NCI-H187 treated with DMSO at 0.1 percent for 48 hours (cell line): Measurements from ENCODE around the gene FASTK.

Source experiments
- DNase-seq: peaks from one replicate; lab custom pipeline; 2025; lab: John Stamatoyannopoulos, UW

FASTK gene

DNA sequence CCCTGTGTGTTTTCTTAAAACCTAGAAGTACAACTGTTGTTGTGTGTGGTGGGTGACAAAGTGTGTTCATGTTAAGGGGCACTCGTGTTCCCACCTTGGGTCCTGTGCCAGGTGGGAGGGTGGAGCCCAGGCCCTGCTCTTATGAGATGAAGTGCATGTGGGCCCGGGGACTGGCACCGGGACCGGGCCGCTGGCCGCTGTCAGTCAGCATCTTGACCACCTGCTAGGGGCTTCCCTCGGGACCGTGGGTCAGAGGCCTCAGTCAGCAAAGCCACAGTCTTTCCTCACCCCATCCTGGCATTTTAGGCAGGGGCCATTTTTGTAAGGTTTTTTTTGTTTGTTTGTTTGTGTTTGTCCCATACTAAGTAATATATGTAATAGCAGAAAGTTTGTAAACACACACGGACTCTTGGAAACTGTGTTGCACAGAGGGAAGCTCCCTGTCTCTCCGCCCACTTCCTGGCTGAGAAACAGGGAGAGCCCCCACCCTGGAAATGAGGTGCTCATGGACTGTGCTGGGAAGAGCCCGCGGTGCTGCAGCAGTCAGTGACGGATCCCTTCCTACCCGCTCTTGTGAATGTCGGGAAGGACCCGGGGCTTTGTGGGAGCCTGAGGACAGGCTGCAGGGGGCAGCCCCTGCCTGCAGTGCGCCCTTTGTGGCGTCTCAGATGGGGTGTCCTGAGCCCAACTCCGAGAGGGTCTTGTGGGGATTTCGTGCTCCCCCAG lies 19.0 kb upstream of the FASTK start:
- DNase-seq, result no peak

DNA sequence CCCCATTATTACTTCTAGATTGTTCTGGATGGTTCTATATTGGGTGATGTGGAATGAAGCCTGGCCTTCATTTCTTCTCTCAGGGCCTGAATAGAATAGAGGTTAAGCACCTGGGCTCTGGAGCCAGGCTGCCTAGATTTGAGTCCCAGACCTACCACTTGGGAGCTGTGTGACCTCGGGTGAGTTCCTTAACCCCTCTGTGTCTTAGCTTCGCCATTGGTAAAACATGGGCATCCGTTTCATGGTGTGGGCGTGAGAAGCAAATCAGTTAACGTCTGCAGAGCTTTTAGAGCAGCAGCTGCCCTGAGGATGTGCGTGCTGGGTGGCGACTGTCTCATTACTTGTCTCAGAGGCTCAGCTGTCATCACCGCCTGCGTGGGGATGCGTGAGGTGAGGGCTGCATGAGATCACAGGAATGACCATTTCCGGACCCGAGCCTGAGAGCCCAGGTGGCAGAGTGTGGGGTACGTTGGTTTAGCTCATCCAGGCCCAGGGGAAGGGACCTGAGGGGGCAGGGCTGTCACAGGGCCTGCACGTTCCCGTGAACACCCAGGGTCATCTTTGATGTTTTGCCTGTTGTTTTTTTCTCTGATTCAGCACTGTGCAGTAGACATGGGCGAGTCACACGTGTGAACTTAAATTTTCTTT lies 15.3 kb upstream of the FASTK start:
- DNase-seq, result no peak

DNA sequence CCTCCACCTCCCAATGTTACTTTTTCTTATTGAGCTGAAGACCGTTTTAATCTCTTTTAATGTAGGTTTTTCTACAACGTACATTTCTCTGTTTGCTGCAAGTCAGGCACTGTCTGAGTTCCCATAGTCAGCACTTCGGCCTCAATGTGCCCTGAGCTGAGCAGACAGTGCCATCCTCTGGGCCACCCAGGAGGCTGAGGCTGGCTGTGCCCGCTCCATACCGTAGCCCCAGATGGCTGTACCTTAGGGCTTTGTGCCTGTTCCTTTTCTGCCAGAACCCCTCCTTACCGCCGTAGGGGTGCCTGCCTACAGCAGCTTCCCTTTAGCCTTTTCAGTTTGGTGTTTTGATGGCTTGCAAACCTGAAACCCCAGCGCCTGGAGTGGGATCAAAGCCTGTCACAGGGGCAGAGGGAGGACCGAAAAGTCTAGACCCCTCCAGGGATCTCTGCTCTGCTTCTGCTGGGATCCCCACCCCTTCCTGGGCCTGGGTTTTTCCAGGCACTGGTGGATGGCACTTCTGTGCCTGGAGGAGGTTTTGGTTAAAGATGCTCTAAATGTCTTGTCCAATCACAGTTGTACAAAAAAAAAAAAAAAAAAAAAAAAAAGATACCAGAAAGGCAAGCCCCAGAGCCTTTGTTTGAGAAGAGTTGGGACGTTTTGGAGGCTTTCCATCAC lies 14.7 kb upstream of the FASTK start:
- DNase-seq, result no peak

DNA sequence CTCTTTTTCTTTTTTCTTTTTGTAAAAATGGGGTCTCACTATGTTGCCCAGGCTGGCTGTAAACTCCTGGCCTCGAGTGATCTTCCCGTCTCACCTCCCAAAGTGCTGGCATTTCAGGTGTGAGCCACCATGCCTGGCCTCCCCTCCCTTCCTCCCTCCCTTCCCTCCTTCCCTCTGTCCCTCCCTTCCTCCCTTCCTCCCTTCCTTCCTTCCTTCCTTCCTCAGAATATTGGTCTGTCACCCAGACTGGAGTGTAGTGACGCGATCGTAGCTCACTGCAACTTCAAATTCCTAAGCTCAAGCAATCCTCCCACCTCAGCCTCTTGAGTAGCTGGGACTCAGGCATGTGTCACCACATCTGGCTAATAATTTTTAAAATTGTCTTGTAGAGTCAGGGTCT lies 14.1 kb upstream of the FASTK start:
- DNase-seq, result no peak

DNA sequence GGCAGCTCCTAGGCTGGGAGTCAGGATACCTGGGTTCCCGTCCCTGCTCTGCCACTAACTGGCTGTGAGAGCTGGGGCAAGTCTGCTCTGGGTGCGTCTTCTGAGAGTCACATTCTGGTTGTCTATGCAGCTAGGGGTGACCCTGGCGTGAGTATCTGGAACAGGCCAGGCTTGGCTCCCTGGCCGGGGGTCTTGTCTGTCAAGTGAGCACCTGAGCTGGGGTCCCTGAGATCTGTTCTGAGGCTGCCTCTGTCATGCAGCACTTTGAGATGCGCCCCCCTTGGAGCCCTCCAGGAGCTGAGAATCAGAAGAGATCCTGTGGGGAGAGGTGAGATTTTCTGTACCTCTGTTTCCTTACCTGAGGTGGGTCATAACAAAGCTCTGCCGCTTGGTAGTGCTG lies 13.1 kb upstream of the FASTK start:
- no peak for DNase-seq

DNA sequence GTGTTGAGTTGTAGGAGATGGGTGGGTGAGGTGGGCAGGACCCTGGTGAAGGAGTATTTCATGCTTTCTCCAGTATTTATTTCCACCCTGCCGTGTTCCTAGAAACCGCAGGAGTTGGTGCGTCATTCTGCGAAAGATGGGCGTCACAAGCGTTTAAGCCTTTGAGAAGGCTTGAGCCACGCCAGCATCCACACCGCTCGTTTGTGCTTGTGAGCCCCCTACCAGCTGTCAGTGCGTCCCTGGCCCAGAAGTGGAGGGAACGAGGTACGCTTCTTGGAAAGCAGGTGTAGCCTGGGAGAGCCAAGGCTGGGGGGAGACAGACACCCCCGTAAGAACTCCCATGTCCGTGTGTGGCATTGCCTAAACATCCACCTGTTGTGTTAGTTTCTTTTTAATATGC lies 11.4 kb upstream of the FASTK start:
- no peak for DNase-seq

DNA sequence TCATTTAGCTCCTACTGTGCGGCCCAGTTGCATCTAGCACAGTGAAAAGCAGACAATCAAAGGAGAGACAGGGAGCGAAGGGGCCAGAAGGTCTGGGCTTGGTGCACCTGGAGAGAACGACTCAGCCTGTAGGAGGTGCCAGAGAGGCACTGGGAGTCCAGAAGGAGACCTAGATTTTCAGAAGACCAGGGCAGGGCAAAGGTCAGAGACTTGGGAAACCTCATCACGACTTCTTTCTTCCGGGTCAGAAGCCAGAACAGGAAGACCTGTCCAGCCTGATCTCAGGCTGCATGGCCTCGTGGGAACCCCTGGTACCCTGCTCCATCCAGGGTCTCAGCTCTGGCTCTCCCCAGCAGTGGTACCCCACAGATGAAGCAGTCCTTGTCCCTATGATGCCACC lies 10.8 kb upstream of the FASTK start:
- no peak for DNase-seq

DNA sequence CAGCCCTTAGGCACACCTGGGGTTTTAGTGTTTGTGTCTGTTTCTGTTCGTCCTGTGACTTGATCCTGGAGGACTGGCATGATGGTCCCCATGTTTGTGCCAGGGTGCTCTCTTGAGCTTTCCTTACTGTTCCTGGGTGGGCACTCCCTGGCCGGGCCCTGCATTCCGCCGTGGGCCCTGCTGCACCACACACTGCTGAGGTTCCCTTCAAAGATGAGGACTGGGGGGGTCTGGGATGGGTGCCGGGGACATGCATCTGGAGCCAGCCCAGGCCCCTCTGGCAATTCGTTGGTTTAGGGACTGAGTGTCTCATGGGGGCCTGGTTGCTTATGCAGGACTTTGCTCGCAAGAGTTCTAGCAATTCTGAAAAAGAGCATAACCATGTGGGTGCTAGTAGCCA lies 10.4 kb upstream of the FASTK start:
- no peak for DNase-seq

DNA sequence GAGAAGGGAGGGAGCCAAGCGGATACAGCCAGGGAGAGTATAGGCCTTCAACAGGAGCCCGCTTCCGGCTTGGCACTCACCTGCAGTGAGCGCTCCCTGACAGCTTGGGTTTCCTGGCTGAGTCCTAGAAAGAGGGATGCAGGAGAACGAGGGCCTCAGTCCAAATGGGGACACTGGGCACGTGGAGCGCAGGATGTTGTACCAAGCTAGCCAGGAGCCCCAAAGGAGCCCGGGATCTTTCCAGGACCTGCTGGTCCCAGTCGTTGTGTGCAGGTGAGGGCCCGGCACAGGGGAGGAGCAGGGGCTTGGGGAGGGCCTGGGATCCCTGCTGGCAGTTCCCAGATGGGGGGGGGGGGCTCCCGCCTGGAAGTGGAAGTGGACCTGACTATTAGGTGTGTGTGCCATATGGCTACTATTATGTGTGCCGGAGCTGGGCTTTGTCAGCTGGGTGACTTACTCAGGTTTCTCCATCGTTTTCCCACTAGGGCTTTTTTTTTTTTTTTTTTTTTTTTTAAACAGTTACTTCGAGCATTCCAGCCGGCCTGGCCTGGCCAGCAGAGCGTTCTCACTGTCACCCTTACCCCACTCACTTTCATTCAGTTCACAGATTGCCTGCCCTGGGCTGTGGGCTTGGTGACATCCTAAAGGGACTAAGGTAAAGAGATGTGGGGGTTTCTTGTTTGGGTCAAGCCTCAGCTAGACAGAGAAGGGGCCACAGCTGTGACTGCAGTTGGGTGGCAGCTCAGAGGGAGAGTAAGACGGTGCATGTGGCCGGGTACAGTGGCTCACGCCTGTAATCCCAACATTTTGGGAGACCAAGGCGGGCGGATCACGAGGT lies 9.5 kb upstream of the FASTK start:
- no peak for DNase-seq

DNA sequence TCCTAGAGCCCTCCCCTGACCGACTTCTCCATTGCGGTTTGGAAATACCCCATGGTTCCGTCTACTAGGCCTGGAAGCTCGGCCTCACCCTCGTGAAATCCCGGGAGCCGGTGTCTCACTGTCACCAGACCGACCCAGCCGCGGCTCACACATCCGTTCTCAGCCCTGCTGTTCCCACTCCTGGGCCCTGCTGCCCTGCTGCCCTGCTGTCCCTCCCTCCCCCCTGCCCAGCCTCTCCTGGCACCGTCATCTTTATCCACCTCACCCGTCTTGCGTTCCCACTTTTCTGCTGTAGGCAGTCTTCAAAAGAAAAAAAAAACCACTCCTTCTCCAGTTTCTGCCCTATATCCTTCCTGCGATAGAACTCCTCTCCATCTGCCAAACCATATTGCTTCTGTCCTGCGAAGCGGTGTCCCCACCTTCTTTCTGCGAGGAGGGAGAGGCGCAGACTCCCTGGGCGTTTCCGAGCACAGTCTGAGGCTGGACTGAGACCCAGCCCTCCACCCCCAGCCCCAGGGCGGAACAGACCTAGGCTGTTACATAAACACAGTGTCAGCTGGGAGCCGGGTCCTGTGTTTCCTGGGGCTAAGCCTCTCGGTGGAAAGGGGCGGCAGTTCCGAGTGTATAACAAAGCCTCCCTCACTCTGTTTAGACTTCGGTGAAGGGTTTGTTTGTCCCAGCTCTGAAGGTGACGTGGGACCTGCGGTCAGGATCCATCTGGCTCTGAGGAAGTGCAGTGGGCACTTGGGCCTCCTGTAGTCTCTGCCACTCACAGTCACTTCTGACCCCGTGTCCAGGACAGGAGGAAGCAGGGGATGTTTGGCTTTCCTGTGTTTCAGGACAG lies 8.5 kb upstream of the FASTK start:
- DNase-seq, result no peak

DNA sequence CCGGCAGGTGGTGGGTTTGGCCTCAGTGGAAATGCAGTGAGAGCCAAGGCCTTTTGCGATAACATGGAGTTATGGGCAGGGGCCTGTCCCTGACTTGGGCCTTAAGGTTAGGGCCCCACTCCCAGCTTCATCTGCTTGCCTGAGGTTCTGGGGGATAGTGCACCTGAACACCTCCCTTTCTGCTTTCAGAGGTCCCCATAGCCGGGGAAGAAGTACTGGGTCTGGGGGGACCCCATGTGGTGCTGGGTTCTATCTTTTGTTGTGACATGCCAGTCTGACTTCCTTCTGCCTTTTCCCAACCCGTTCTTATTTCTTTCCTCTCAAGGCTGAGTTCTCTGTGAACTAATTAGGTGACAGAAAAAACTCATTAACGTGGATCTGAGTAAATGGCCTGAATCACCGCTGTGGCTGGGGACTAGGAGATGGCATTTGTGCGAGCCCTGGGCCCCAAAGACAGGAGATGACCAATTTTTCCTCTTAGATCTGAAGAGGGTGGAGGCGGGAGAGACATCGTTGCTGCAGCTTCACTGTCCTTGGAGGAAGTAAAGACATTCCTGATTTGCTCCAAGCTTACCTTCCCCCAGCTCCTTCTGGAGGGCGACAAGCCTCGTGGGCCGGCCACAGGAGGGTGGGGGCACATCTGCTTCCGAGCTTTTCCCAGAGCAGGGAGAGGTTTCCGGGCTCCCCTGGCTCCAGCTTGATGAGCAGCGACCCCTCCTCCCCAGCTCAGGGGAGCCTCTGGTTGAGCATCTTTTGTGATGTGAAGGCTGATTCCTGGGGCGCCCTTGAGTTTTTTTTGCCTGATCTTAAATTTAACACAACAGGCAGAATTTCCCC lies 7.6 kb upstream of the FASTK start:
- no peak for DNase-seq

DNA sequence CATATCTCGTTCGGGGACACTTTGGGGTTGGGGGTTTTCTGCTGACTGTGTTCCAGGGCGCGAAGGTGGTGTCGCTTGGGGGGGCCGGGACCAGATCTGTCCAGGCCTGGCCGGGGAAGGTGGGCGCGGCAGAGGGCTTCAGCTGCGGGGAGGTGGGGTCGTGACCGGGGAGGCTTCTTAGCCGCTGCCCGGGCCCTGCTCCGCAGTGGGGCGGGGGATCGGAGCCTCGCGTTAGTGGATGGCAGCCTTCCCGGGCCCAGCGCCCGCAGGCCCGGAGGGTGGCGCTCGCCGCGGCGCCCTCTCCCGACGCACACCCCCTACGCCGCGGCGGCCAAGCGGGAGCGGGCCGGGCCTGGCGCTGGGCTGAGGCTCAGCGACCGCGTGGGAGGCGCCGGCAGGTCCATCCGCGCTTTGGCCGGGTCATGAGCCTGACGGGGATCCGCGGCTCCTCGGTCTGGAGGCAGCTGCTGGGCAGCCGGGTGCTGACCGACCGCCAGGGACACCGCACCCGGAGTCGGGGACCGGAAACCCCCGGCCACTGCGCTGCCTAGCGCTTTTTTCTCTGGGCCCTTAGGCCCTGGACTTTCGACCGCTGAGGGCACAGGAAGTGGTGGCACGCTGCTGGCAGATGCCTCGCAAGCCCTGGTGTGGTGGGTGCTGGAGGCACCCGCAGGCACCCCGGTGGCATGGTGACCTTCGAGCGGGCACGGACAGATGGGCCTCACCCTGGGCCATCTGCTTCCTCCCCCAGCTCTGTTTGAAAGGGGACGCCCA lies 6.8 kb upstream of the FASTK start:
- no peak for DNase-seq

DNA sequence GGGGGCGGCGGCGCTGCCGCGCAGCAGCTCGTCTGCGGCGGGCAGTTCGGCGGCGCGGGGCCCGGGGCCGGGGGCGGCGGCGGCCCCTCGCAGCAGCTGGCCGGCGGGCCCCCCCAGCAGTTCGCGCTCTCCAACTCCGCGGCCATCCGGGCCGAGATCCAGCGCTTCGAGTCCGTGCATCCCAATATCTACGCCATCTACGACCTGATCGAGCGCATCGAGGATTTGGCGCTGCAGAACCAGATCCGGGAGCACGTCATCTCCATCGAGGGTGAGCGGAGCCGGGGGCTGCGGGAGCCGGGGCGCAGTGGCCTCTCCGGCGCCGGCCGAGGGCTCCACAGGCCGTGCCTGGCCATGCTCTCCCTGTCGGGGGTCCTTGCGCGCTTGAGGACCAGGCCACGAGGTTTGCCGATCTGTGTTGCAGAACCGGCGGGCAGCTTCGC lies 6.2 kb upstream of the FASTK start:
- no peak for DNase-seq

DNA sequence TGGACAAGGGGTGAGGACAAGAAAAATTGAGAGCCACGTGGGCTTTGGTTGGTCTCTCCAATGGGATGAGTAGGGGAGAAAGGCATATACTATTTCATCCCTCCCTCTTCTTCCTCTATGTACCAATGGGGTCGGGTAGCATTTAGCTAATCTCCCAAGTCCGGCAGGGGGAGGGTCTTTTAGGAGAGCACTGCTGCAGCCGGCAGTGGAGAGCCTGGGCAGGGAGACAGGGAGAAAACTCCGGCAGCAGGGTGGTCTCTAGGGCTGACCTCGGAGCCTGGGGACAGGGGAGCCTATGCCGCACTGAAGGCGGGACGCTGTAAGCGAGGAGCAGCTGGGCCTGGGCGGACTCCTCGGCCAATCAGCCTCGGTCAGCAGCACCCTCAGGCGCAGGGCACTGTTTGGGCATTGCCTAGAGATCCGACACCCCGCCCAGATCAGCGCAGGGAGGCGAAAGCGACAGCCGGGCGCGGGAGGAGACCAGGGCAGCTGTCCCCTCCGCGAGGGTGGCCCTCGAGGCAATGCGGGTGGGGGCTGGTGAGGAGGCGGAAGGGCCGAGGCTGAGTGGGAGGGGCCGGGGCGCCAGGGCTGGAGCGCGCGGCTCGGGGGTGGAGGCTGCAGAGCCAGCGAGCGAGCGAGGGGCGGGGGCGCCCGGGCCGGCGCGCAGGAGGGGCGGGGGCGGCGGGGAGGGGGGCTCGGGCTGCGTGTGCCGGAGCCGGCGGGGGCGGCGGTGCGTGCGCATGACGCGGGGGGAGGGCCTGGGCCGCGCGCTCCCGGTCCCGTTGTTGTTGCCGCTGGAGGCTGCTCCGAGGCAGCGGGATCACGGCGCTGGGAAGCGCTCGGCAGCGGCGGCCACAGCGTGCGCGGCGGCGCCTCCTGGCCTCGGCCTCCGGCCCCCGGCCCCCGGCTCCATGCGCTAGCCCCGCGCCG lies 5.3 kb upstream of the FASTK start, which contains the start of gene AGAP3:
AGAP3 (plus strand) TSS at position 785 of the 930 bp plus-strand sequence. CDS start 267 bp downstream, outside the sequence.
- peak; percentile 19 for DNase-seq

DNA sequence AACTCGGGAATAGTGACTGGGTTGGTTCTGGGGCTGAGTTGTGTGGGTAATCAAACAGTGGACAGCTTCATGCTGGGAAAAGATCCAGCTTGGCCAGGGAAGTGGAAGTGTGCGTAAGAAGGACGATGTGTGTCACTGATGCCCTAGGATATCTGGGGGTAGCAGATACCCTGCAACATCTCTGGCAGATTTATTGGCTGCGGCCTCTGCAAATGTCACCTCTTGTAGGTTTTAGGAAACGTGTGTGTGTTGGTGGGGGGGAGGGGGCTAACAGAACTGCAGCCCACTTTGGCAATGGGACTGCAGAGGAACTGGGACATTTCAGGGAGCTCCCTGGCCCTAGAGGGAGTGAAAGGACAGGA lies 4.7 kb upstream of the FASTK start:
- no peak for DNase-seq

DNA sequence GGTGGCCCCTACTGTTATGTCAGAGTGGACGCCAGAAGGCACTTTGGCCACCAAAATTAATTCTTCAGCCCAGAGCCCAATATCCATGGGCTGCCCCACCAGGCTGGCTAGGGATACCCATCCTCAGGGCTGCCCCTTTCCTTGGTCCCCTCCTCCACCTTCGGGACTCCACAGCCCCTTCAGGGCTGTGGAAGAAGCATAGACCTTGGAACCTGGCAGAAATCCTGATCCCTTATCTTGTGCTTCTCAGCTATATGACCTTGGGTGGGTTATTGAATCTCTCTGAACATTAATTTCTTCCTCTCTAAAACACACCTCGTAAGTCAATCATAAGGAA lies 3.2 kb upstream of the FASTK start:
- no peak for DNase-seq

DNA sequence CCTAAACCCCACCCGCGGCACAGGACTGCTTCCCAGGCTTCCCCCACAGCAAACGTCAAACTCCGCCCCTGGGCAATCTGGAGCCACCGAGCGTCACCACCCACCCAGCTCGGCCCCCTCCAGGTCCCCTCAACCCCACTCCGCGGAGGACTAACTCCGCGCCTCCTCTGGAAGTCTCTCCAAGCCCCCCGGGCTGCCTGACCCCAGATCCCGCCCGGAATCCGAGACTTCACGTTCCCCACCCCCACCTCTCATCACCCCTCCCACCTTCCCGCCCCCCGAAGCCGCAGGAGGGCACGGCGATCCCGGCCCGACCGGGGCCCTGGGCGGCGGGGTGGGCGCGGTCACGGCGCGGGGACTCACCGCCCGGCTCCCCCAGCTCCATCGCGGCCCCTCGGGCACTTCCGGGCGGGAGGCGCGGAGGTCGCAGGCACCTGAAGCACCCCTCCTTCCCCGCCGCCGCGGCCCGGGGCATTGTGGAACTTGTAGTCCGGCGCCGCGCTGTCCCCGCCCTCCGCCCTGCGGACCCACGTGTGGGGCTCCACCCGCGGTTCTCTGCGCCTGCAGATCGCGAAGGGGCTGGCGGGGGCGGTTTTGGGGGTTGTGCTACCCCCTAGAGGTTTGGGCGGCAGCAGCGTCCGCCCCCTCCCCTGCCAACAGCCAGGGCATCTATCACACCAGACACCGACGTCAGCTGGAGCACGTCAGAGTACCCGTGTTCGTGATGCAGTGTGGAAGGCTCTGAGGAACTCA lies 2.6 kb upstream of the FASTK start, which contains the start of gene TMUB1:
TMUB1 (minus strand) TSS at position 423 of the 753 bp plus-strand sequence. CDS start 930 bp downstream, outside the sequence.
- no peak for DNase-seq
